KBM-7 (cell line): ENCODE data around the gene ELFN1.

Source experiments
- DNase-seq: peaks from one replicate; pipeline ENCODE4 v3.0.0-alpha.2; 2015
- in situ Hi-C: fragments of 300-500 bp; cut with MboI; formaldehyde crosslinking; loops from 2 replicates; pipeline ENCODE4 v1.14.3; 2020; ENCODE audit warnings: low sequenced_read_pairs, low pct_unique_long_range_greater_than_20kb, mixed read lengths

Gene ELFN1

GRCh38 chr7:1672851-1673486, 2.9 kb downstream of the ELFN1 start:
- in situ Hi-C loops: no loop called here
- no peak for DNase-seq

- no peak for DNase-seq
- in situ Hi-C loops: no loop called here
These were observed 3.6 kb downstream of the ELFN1 start for GRCh38 chr7:1673581-1674118.

GRCh38 chr7:1674161-1675035, 4.3 kb downstream of the ELFN1 start:
- in situ Hi-C loops: no loop called here
- DNase-seq: no peak

GRCh38 chr7:1675036-1675671, 5.1 kb downstream of the ELFN1 start:
- in situ Hi-C loops: no loop called here
- no peak for DNase-seq

GRCh38 chr7:1675673-1676549, 5.8 kb downstream of the ELFN1 start:
- in situ Hi-C loops: no loop called here
- no peak for DNase-seq

GRCh38 chr7:1676550-1677078, 6.5 kb downstream of the ELFN1 start:
- DNase-seq: no peak
- in situ Hi-C loops: no loop called here

GRCh38 chr7:1677206-1678080, 7.4 kb downstream of the ELFN1 start:
- in situ Hi-C loops: no loop called here
- no peak for DNase-seq

- DNase-seq: no peak
- in situ Hi-C loops: no loop called here
These were observed 8.0 kb downstream of the ELFN1 start for GRCh38 chr7:1678081-1678543.

- in situ Hi-C loops: no loop called here
- DNase-seq: no peak
These were observed 8.7 kb downstream of the ELFN1 start for GRCh38 chr7:1678571-1679325.

- DNase-seq: no peak
- in situ Hi-C loops: no loop called here
These were observed 9.4 kb downstream of the ELFN1 start for GRCh38 chr7:1679326-1679965.

- in situ Hi-C loops: no loop called here
These were observed 10.1 kb downstream of the ELFN1 start for GRCh38 chr7:1679966-1680730.

GRCh38 chr7:1681581-1681980, 11.5 kb downstream of the ELFN1 start:
- no peak for DNase-seq
- in situ Hi-C loops: no loop called here

More at GRCh38 chr7:1679966-1680730, 10.1 kb downstream of the ELFN1 start:
- no peak for DNase-seq

GRCh38 chr7:1685000-1685624, 15.0 kb downstream of the ELFN1 start:
- in situ Hi-C loops: no loop called here
- DNase-seq: no peak

- DNase-seq: no peak
- in situ Hi-C loops: no loop called here
These were observed 18.5 kb downstream of the ELFN1 start for GRCh38 chr7:1688542-1688941.

- in situ Hi-C loops: no loop called here
These were observed 19.2 kb downstream of the ELFN1 start for GRCh38 chr7:1689311-1689710.

More at GRCh38 chr7:1689311-1689710, 19.2 kb downstream of the ELFN1 start:
- DNase-seq: no peak
